Spinal cord (tissue), 10 donors: ENCODE data around the gene DYSF. TPM values are rescaled to one million over a fixed set of nuclear protein-coding genes. Genes with fewer than 3 reads are reported as not detected.
A peak's percentile ranks its signal among the peaks of the same experiment; 100 is the strongest.

Source experiments
- DNase-seq, 6 donors: peaks; one replicate each; pipeline versions ENCODE4 v3.0.0 to v3.0.0-alpha.2; 2013 to 2015; ENCODE audit warnings: low spot score in 6 of 6, low read depth in 4 of 6
- H3K27ac ChIP-seq: one replicate; pipeline ENCODE4 v1.5.1; 2013; ENCODE audit warnings: low read depth, low read length, control low read depth
- H3K27me3 ChIP-seq: one replicate; pipeline ENCODE4 v1.6.1; 2013; ENCODE audit warnings: low read length; ENCODE audit not compliant: control insufficient read depth, insufficient read depth
- H3K36me3 ChIP-seq: one replicate; pipeline ENCODE4 v1.6.1; 2013; ENCODE audit warnings: low read length; ENCODE audit not compliant: control insufficient read depth, insufficient read depth
- H3K4me1 ChIP-seq: one replicate; pipeline ENCODE4 v1.6.1; 2013; ENCODE audit warnings: low read length; ENCODE audit not compliant: control insufficient read depth, insufficient read depth
- H3K4me3 ChIP-seq: one replicate; pipeline ENCODE4 v1.5.1; 2013; ENCODE audit warnings: low read depth, low read length, control low read depth
- H3K9me3 ChIP-seq: one replicate; pipeline ENCODE4 v1.6.1; 2013; ENCODE audit warnings: low read length; ENCODE audit not compliant: control insufficient read depth, insufficient read depth
- WGBS: methylation state at CpG from one replicate; pipeline ENCODE4 v1.1.5; 2013; ENCODE audit warnings: missing lambda C conversion rate; ENCODE audit not compliant: insufficient coverage; 5-methylcytosine and 5-hydroxymethylcytosine counted together
- polyA plus RNA-seq, 2 donors: library from polyadenylated mRNA; unstranded; fragments of 120-200 nt; gene quantifications; one replicate each; pipeline ENCODE4 v1.2.1, GENCODE V29; 2013; ENCODE audit not compliant: insufficient read length in 2 of 2
- total RNA-seq, 2 donors: library from RNA; depleted of rRNA in 1 of 2; stranded (reverse); fragments of 120-200 nt in 1 of 2; fragments of >200 nt in 1 of 2; gene quantifications; one replicate each; pipeline versions ENCODE4 v1.2.3 to v1.2.4, GENCODE V29; 2013 to 2014
- donor health status: healthy.

The DYSF gene
- total and polyA plus RNA-seq, 4 donors, result 3.5 to 12.0 (median 6.7) TPM

GRCh38 chr2:71560638-71561011 is 107.3 kb downstream of the DYSF start:
- Histone ChIP-seq H3K36me3 (no peaks in the 10 kb centered on the region), H3K27me3 (no peaks in the 10 kb centered on the region), H3K4me3 (no peak overlapping the region), H3K4me1 (peaks cover 36% of the 10 kb centered on the region), H3K27ac (no peak overlapping the region), H3K9me3 (no peaks in the 10 kb centered on the region)
- peak in 2 of 6 donors; percentile 59 to 87 for DNase-seq
- WGBS, result 31% methylated on average over 18 of the region's 20 CpGs

- Histone ChIP-seq H3K27me3 (no peaks in the 10 kb centered on the region), H3K36me3 (no peaks in the 10 kb centered on the region), H3K27ac (no peak overlapping the region), H3K4me1 (peaks cover 31% of the 10 kb centered on the region), H3K9me3 (no peaks in the 10 kb centered on the region), H3K4me3 (no peak overlapping the region)
- WGBS, result 98% methylated on average over 14 of the region's 15 CpGs
- no peak for DNase-seq
Observed at GRCh38 chr2:71561441-71562267, 108.3 kb downstream of the DYSF start.

GRCh38 chr2:71562518-71562917 is 109.2 kb downstream of the DYSF start:
- Histone ChIP-seq H3K27me3 (no peaks in the 10 kb centered on the region), H3K9me3 (no peaks in the 10 kb centered on the region), H3K27ac (no peak overlapping the region), H3K4me3 (no peak overlapping the region), H3K4me1 (peaks cover 26% of the 10 kb centered on the region), H3K36me3 (no peaks in the 10 kb centered on the region)
- 73% methylated on average over 7 of the region's 7 CpGs for WGBS
- no peak for DNase-seq

GRCh38 chr2:71563872-71564271 is 110.5 kb downstream of the DYSF start:
- H3K4me3 ChIP-seq, result no peak overlapping the region
- no peaks in the 10 kb centered on the region for H3K36me3 ChIP-seq
- DNase-seq, result no peak
- H3K9me3 ChIP-seq, result no peaks in the 10 kb centered on the region
- H3K4me1 ChIP-seq, result peaks cover 26% of the 10 kb centered on the region
- no peak overlapping the region for H3K27ac ChIP-seq
- WGBS, result 96% methylated on average over 10 of the region's 11 CpGs
- H3K27me3 ChIP-seq, result no peaks in the 10 kb centered on the region

- Histone ChIP-seq H3K27ac (no peak overlapping the region), H3K36me3 (no peaks in the 10 kb centered on the region), H3K27me3 (no peaks in the 10 kb centered on the region), H3K4me1 (peaks cover 23% of the 10 kb centered on the region), H3K4me3 (no peak overlapping the region), H3K9me3 (no peaks in the 10 kb centered on the region)
- no peak for DNase-seq
- WGBS, result 96% methylated on average over 4 of the region's 5 CpGs
Observed at GRCh38 chr2:71564361-71564760, 111.0 kb downstream of the DYSF start.

GRCh38 chr2:71564790-71565189 is 111.4 kb downstream of the DYSF start:
- H3K27me3 ChIP-seq, result no peaks in the 10 kb centered on the region
- no peak for DNase-seq
- H3K9me3 ChIP-seq, result no peaks in the 10 kb centered on the region
- H3K27ac ChIP-seq, result no peak overlapping the region
- H3K36me3 ChIP-seq, result no peaks in the 10 kb centered on the region
- peaks cover 19% of the 10 kb centered on the region for H3K4me1 ChIP-seq
- H3K4me3 ChIP-seq, result no peak overlapping the region
- 95% methylated on average over 5 of the region's 7 CpGs for whole genome bisulfite sequencing

GRCh38 chr2:71566372-71566771 is 113.0 kb downstream of the DYSF start:
- Histone ChIP-seq H3K27ac (no peak overlapping the region), H3K36me3 (peaks cover 8% of the 10 kb centered on the region), H3K4me3 (no peak overlapping the region), H3K27me3 (no peaks in the 10 kb centered on the region), H3K9me3 (no peaks in the 10 kb centered on the region), H3K4me1 (peaks cover 3% of the 10 kb centered on the region)
- 72% methylated on average over 7 of the region's 9 CpGs for WGBS
- DNase-seq, result no peak

- no peaks in the 10 kb centered on the region for H3K9me3 ChIP-seq
- H3K36me3 ChIP-seq, result peaks cover 11% of the 10 kb centered on the region
- no peaks in the 10 kb centered on the region for H3K27me3 ChIP-seq
- H3K27ac ChIP-seq, result no peak overlapping the region
- H3K4me3 ChIP-seq, result no peak overlapping the region
- H3K4me1 ChIP-seq, result no peaks in the 10 kb centered on the region
- DNase-seq, result no peak
- 93% methylated on average over 5 of the region's 9 CpGs for WGBS
Observed at GRCh38 chr2:71567625-71568024, 114.3 kb downstream of the DYSF start.

GRCh38 chr2:71568103-71568502 is 114.7 kb downstream of the DYSF start:
- Histone ChIP-seq H3K36me3 (peaks cover 11% of the 10 kb centered on the region), H3K27ac (no peak overlapping the region), H3K9me3 (no peaks in the 10 kb centered on the region), H3K4me3 (no peak overlapping the region), H3K27me3 (no peaks in the 10 kb centered on the region), H3K4me1 (no peaks in the 10 kb centered on the region)
- WGBS, result 97% methylated on average over 13 of the region's 14 CpGs
- no peak for DNase-seq

- Histone ChIP-seq H3K9me3 (no peaks in the 10 kb centered on the region), H3K36me3 (peaks cover 11% of the 10 kb centered on the region), H3K4me3 (no peak overlapping the region), H3K27ac (no peak overlapping the region), H3K27me3 (no peaks in the 10 kb centered on the region), H3K4me1 (no peaks in the 10 kb centered on the region)
- DNase-seq, result no peak
- 78% methylated on average over 7 of the region's 10 CpGs for WGBS
Observed at GRCh38 chr2:71570511-71570910, 117.2 kb downstream of the DYSF start.
